Nephron (organoid): ENCODE measurements around the gene PAM.

Experiments
- H3K27ac Mint-ChIP-seq, 3 experiments: 2 replicates each; pipeline ENCODE4 v1.8.0; 2020; ENCODE audit warnings: mixed read lengths in 3 of 3, mild to moderate bottlenecking in 2 of 3, moderate library complexity in 1 of 3
- H3K27me3 Mint-ChIP-seq: 2 replicates; pipeline ENCODE4 v1.8.0; 2021; ENCODE audit warnings: low read depth, mild to moderate bottlenecking, moderate library complexity, mixed read lengths
- H3K36me3 Mint-ChIP-seq: 2 replicates; pipeline ENCODE4 v1.8.0; 2020; ENCODE audit warnings: low read depth, mixed read lengths
- H3K4me1 Mint-ChIP-seq: 2 replicates; pipeline ENCODE4 v1.8.0; 2020; ENCODE audit warnings: mixed read lengths
- H3K4me3 Mint-ChIP-seq, 3 experiments: 2 replicates each; pipeline ENCODE4 v1.8.0; 2020; ENCODE audit warnings: mild to moderate bottlenecking in 3 of 3, mixed read lengths in 3 of 3, moderate library complexity in 2 of 3
- H3K9me3 Mint-ChIP-seq: 2 replicates; pipeline ENCODE4 v1.8.0; 2020; ENCODE audit warnings: mixed read lengths
- TF ChIP-seq, protein P1 (sequence below), 3 experiments: fragments of 200-600 bp; sonication (generic); IDR thresholded peaks; one replicate each; pipeline ENCODE4 v1.5.0; 2021; ENCODE audit warnings: antibody characterized with exemption in 3 of 3; ENCODE audit not compliant: unreplicated experiment in 3 of 3

PAM gene

GRCh38 chr5:102835717-102836116 is 80.6 kb downstream of the PAM start:
- Mint-ChIP-seq H3K4me1 (no peaks in the 10 kb centered on the region), H3K27ac (no peak overlapping the region)
- TF ChIP-seq, protein P1, sequence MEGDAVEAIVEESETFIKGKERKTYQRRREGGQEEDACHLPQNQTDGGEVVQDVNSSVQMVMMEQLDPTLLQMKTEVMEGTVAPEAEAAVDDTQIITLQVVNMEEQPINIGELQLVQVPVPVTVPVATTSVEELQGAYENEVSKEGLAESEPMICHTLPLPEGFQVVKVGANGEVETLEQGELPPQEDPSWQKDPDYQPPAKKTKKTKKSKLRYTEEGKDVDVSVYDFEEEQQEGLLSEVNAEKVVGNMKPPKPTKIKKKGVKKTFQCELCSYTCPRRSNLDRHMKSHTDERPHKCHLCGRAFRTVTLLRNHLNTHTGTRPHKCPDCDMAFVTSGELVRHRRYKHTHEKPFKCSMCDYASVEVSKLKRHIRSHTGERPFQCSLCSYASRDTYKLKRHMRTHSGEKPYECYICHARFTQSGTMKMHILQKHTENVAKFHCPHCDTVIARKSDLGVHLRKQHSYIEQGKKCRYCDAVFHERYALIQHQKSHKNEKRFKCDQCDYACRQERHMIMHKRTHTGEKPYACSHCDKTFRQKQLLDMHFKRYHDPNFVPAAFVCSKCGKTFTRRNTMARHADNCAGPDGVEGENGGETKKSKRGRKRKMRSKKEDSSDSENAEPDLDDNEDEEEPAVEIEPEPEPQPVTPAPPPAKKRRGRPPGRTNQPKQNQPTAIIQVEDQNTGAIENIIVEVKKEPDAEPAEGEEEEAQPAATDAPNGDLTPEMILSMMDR (IDR thresholded peaks at IDR 0.05; ENCODE audit: unreplicated experiment in 3 of 3) = no peak

GRCh38 chr5:102841021-102841420 is 85.9 kb downstream of the PAM start:
- TF ChIP-seq, protein P1 (IDR thresholded peaks at IDR 0.05; ENCODE audit: unreplicated experiment in 3 of 3) = no peak
- Mint-ChIP-seq H3K4me1 (no peaks in the 10 kb centered on the region), H3K36me3 (peaks cover 5% of the 10 kb centered on the region), H3K4me3 (no peak overlapping the region), H3K27ac (no peak overlapping the region), H3K9me3 (no peaks in the 10 kb centered on the region), H3K27me3 (no peaks in the 10 kb centered on the region)

More at GRCh38 chr5:102835717-102836116, 80.6 kb downstream of the PAM start:
- Mint-ChIP-seq H3K4me3 (no peak overlapping the region), H3K36me3 (no peaks in the 10 kb centered on the region), H3K9me3 (no peaks in the 10 kb centered on the region), H3K27me3 (no peaks in the 10 kb centered on the region)

DNA sequence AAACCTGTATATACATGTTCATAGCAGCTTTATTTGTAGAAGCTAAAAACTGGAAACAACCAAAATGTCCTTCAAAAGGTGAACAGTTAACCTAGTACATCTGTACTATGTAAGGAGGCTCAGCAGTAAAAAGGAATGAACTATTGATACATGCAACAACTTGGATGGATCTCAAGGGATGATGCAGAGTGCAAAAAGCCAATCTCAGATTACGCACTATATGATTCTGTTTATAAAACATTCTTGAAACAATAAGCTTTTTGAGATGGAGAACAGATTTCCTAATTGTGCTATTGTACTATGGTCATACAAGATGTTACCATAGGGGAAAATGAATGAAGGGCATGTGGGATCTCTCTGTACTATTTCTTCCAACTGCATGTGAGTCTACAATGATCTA is 88.9 kb downstream of the PAM start:
- Mint-ChIP-seq H3K27me3 (no peaks in the 10 kb centered on the region), H3K4me1 (no peaks in the 10 kb centered on the region), H3K4me3 (no peak overlapping the region), H3K9me3 (peaks cover 2% of the 10 kb centered on the region), H3K36me3 (peaks cover 19% of the 10 kb centered on the region), H3K27ac (no peak overlapping the region)
- TF ChIP-seq, protein P1 (IDR thresholded peaks at IDR 0.05; ENCODE audit: unreplicated experiment in 3 of 3) = no peak

- no peak overlapping the region for H3K4me3 Mint-ChIP-seq
- no peaks in the 10 kb centered on the region for H3K4me1 Mint-ChIP-seq
- TF ChIP-seq, protein P1 (IDR thresholded peaks at IDR 0.05; ENCODE audit: unreplicated experiment in 3 of 3) = no peak
- peaks cover 19% of the 10 kb centered on the region for H3K36me3 Mint-ChIP-seq
- H3K27ac Mint-ChIP-seq = no peak overlapping the region
- H3K27me3 Mint-ChIP-seq = no peaks in the 10 kb centered on the region
- peaks cover 2% of the 10 kb centered on the region for H3K9me3 Mint-ChIP-seq
These were observed 89.9 kb downstream of the PAM start for GRCh38 chr5:102845041-102845440.

DNA sequence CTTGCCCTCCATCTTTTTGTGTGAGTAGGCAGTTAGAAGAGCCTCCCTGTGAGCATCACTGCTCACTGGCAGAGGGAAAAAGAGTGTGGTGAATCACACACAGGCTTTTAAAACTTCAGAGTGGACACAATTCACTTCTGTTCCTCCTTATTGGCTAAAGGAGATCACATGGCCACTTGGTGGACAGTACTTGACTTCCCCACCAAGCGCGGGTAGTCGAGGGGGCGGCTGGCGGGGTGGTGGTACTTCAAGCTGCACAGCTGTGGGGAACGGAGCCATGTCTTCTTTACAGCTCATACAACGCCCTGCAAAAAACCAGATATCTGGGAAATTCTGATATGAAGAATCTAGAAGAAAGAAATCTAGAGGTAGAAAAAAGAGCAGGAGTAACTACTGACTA is 95.4 kb downstream of the PAM start:
- no peaks in the 10 kb centered on the region for H3K27me3 Mint-ChIP-seq
- no peaks in the 10 kb centered on the region for H3K4me1 Mint-ChIP-seq
- peaks cover 15% of the 10 kb centered on the region for H3K36me3 Mint-ChIP-seq
- H3K9me3 Mint-ChIP-seq = peaks cover 2% of the 10 kb centered on the region
- H3K27ac Mint-ChIP-seq = no peak overlapping the region
- no peak overlapping the region for H3K4me3 Mint-ChIP-seq
- TF ChIP-seq, protein P1 (IDR thresholded peaks at IDR 0.05; ENCODE audit: unreplicated experiment in 3 of 3) = no peak

GRCh38 chr5:102853680-102854079 is 98.6 kb downstream of the PAM start:
- Mint-ChIP-seq H3K36me3 (peaks cover 3% of the 10 kb centered on the region), H3K27ac (no peak overlapping the region), H3K4me3 (no peak overlapping the region), H3K4me1 (peaks cover 9% of the 10 kb centered on the region), H3K27me3 (no peaks in the 10 kb centered on the region), H3K9me3 (no peaks in the 10 kb centered on the region)
- TF ChIP-seq, protein P1 (IDR thresholded peaks at IDR 0.05; ENCODE audit: unreplicated experiment in 3 of 3) = no peak
